ENCODE measurements around the gene NGEF. TPM values are rescaled to one million over a fixed set of nuclear protein-coding genes. Genes with fewer than 3 reads are reported as not detected.

Gene NGEF
- total RNA-seq, 1 experiment from 2014 or later: 1.9 TPM

- H4K8ac ChIP-seq (replicated peaks; ENCODE audit: insufficient read length, low read depth, low read length): no peak overlapping the region
Measured at GRCh38 chr2:232984451-232985207, 28.4 kb downstream of the NGEF start.

More at GRCh38 chr2:232984451-232985207, 28.4 kb downstream of the NGEF start:
- H3K18ac ChIP-seq (ENCODE audit: insufficient read length, low read depth, low read length): no peak overlapping the region
- H3K27ac ChIP-seq (ENCODE audit: insufficient read length, low read depth, low read length): no peak overlapping the region
- peaks cover 3% of the 10 kb centered on the region; the same call in 1 of the 2 replicates for H3K4me1 ChIP-seq (ENCODE audit: insufficient read depth, low read length)
- H4K5ac ChIP-seq (ENCODE audit: insufficient read length, low read depth, low read length): no peak overlapping the region
- H3T11ph ChIP-seq (ENCODE audit: low read length): no peak overlapping the region
- no peak overlapping the region for H2AK5ac ChIP-seq (ENCODE audit: insufficient read length, low read length)
- H3K4me2 ChIP-seq (ENCODE audit: insufficient read depth, insufficient read length, low read length): no peak overlapping the region
- no peak overlapping the region for H4K91ac ChIP-seq (ENCODE audit: insufficient read length, low read depth, low read length)
- H3K27me3 ChIP-seq (ENCODE audit: insufficient read depth, low read length): no peaks in the 10 kb centered on the region
- no peak overlapping the region for H2BK15ac ChIP-seq (ENCODE audit: low read depth, low read length)
- H3K4me1 Mint-ChIP-seq: peaks cover 35 to 41% of the 10 kb centered on the region in 2 experiments
- no peak for TF ChIP-seq CTCF (conservative IDR thresholded peaks at IDR 0.05)
- H3K27ac Mint-ChIP-seq: peak overlapping the region in 1 of 3 experiments; percentile 27; a peak in 1 of 7 replicates
- H4K20me1 ChIP-seq (ENCODE audit: control insufficient read depth, insufficient read depth, insufficient read length): no peaks in the 10 kb centered on the region
- H3K9me3 Mint-ChIP-seq: peaks cover 7 to 8% of the 10 kb centered on the region in 2 experiments
- peaks cover 2% of the 10 kb centered on the region for H3K27me3 Mint-ChIP-seq (ENCODE audit: low read depth)
- no peaks in the 10 kb centered on the region for H3K79me2 ChIP-seq (ENCODE audit: insufficient read depth, low read length)
- H3K4ac ChIP-seq (ENCODE audit: low read depth, low read length): no peak overlapping the region
- H3K9ac ChIP-seq (ENCODE audit: extremely low read depth, insufficient read length, low read length): no peak overlapping the region
- no peak overlapping the region for H3K56ac ChIP-seq (ENCODE audit: insufficient read length, low read depth, low read length)
- no peak overlapping the region for H2AFZ ChIP-seq (ENCODE audit: low read length)
- no peaks in the 10 kb centered on the region for H3K9me3 ChIP-seq (ENCODE audit: control insufficient read depth, low read depth, low read length)
- H2BK12ac ChIP-seq (ENCODE audit: insufficient read length, low read depth, low read length): no peak overlapping the region
- H3K23ac ChIP-seq (ENCODE audit: insufficient read length, low read depth, low read length): no peak overlapping the region
- H3K79me1 ChIP-seq (ENCODE audit: insufficient read depth, low read depth, low read length, poor library complexity, severe bottlenecking): no peaks in the 10 kb centered on the region
- H2BK20ac ChIP-seq (ENCODE audit: low read depth, low read length, poor library complexity, severe bottlenecking): no peak overlapping the region
- no CpG with 5 or more reads among the region's 15 CpGs for WGBS (ENCODE audit: extremely low coverage, insufficient read length, low lambda C conversion rate)
- H3K23me2 ChIP-seq (ENCODE audit: insufficient read length, low read depth, low read length, poor library complexity, severe bottlenecking): no peaks in the 10 kb centered on the region
- no peak overlapping the region for H2BK120ac ChIP-seq (ENCODE audit: low read depth, low read length, poor library complexity, severe bottlenecking)
- no peak overlapping the region for H3K14ac ChIP-seq (ENCODE audit: insufficient read depth, low read length)
- H2BK5ac ChIP-seq (ENCODE audit: insufficient read length, low read length): no peak overlapping the region
- H3K36me3 Mint-ChIP-seq (ENCODE audit: insufficient read depth in 1 of 3, low read depth in 3 of 3): peaks cover 0 to 8% (median 5%) of the 10 kb centered on the region in 3 experiments; a peak in 5 of 7 replicates
- DNase-seq: no peak
- H3K4me3 Mint-ChIP-seq: no peak overlapping the region

Data from H9 (cell line).